K562 (cell line): Measurements from ENCODE around the gene IRS2. TPM values are rescaled to one million over a fixed set of nuclear protein-coding genes. Genes with fewer than 3 reads are reported as not detected.

Source experiments
- ARHGAP35 ChIP-seq: fragments of 450-650 bp; IDR thresholded peaks from 2 replicates; pipeline ENCODE4 v1.6.1; 2018; ENCODE audit not compliant: partially characterized antibody
- CREBBP ChIP-seq: IDR thresholded peaks from one replicate; pipeline ENCODE4 v1.6.1; 2012; ENCODE audit warnings: low read depth, mild to moderate bottlenecking, control low read depth, inconsistent platforms, low read length
- CTBP1 ChIP-seq: fragments of 450-650 bp; IDR thresholded peaks from 2 replicates; pipeline ENCODE4 v1.6.1; 2016; ENCODE audit warnings: borderline replicate concordance
- DNMT1 ChIP-seq: fragments of 450-650 bp; IDR thresholded peaks from 2 replicates; pipeline ENCODE4 v1.6.1; 2016; ENCODE audit warnings: antibody characterized with exemption, mild to moderate bottlenecking
- FOXA3 ChIP-seq, 2 experiments: fragments of 450-650 bp in 1 of 2; sonication (generic) in 1 of 2; formaldehyde crosslinking; IDR thresholded peaks in 1 of 2; conservative IDR thresholded peaks in 1 of 2; 2 replicates each; pipeline versions ENCODE4 v1.4.0 to v1.8.0; 2020 to 2022; ENCODE audit warnings: mild to moderate bottlenecking in 2 of 2, missing genetic modification reagents in 1 of 2
- GABPA ChIP-seq: fragments of 200-800 bp; sonication (Bioruptor generic); conservative IDR thresholded peaks from 2 replicates; pipeline ENCODE4 v1.6.1; 2016; ENCODE audit warnings: low read depth, missing genetic modification characterization, missing compliant biosample characterization
- HDGF ChIP-seq: fragments of 450-650 bp; IDR thresholded peaks from 2 replicates; pipeline ENCODE4 v1.6.1; 2016
- ILK ChIP-seq: fragments of 450-650 bp; IDR thresholded peaks from 2 replicates; pipeline ENCODE4 v1.6.1; 2016; ENCODE audit warnings: missing genetic modification characterization, low read depth, mild to moderate bottlenecking, missing compliant biosample characterization, moderate library complexity, borderline replicate concordance
- LARP7 ChIP-seq: fragments of 450-650 bp; IDR thresholded peaks from 2 replicates; pipeline ENCODE4 v1.6.1; 2016
- MED1 ChIP-seq: sonication (generic); formaldehyde crosslinking; IDR thresholded peaks from 2 replicates; pipeline ENCODE4 v1.8.1; 2023; ENCODE audit warnings: missing genetic modification reagents, borderline replicate concordance
- NCOR1 ChIP-seq: fragments of 450-650 bp; IDR thresholded peaks from 2 replicates; pipeline ENCODE4 v1.6.1; 2016; ENCODE audit warnings: mild to moderate bottlenecking, moderate library complexity
- PHB2 ChIP-seq: fragments of 450-650 bp; IDR thresholded peaks from 2 replicates; pipeline ENCODE4 v1.6.1; 2017; ENCODE audit warnings: low read depth
- PHF8 ChIP-seq: fragments of 200-600 bp; sonication (generic); IDR thresholded peaks from 2 replicates; pipeline ENCODE4 v1.6.1; 2012; ENCODE audit warnings: mixed run types, mild to moderate bottlenecking, inconsistent platforms, low read length, moderate library complexity, borderline replicate concordance
- ZNF584 ChIP-seq: fragments of 200-800 bp; sonication (Bioruptor generic); IDR thresholded peaks from 2 replicates; pipeline ENCODE4 v1.6.1; 2016; ENCODE audit warnings: low read depth, mild to moderate bottlenecking, missing genetic modification characterization, missing compliant biosample characterization
- ZNF766 ChIP-seq: fragments of 200-800 bp; sonication (Bioruptor generic); conservative IDR thresholded peaks from 2 replicates; pipeline ENCODE4 v1.6.1; 2016; ENCODE audit warnings: missing genetic modification characterization, missing compliant biosample characterization
- polyA plus RNA-seq, 8 experiments: library from polyadenylated mRNA; depleted of rRNA in 4 of 8; stranded (reverse) in 5 of 8; unstranded in 3 of 8; fragments of >200 nt; fragmentation: Nextera tagmentation in 2 of 8; fragmentation: Illumina TruSeq in 1 of 8; extraction: Ambion mirVana in 2 of 8; extraction: Trizol in 1 of 8; gene quantifications; 2 replicates each; pipeline versions ENCODE4 v1.2.1 to v1.2.3, GENCODE V29; 2011 to 2014; ENCODE audit warnings: inconsistent platforms in 1 of 8, missing spikeins in 1 of 8
- total RNA-seq, 7 experiments: library from RNA; depleted of rRNA in 6 of 7; stranded (reverse); fragments of >200 nt in 6 of 7; fragmentation: Illumina TruSeq in 2 of 7; extraction: Trizol in 2 of 7; gene quantifications; 2 replicates each; pipeline versions ENCODE4 v1.2.1 to v1.2.3, GENCODE V29; 2011 to 2021; ENCODE audit warnings: low replicate concordance in 1 of 7
- TF ChIP-seq, protein P1 (sequence below): sonication (generic); formaldehyde crosslinking; IDR thresholded peaks from 2 replicates; pipeline ENCODE4 v1.8.0; 2023; ENCODE audit warnings: missing genetic modification reagents, mild to moderate bottlenecking, borderline replicate concordance
- TF ChIP-seq, protein P2 (sequence below): sonication (generic); IDR thresholded peaks from 2 replicates; pipeline ENCODE4 v1.6.1; 2016
- TF ChIP-seq, protein P3 (sequence below): fragments of 250-450 bp; sonication (Bioruptor Pico); IDR thresholded peaks from 2 replicates; pipeline ENCODE4 v1.4.0; 2020; ENCODE audit warnings: mild to moderate bottlenecking
- TF ChIP-seq, protein P4 (sequence below): IDR thresholded peaks from 3 replicates; pipeline ENCODE4 v1.6.1; 2011; ENCODE audit warnings: borderline replicate concordance, mild to moderate bottlenecking; ENCODE audit not compliant: insufficient read length, insufficient read depth

Gene IRS2
- total and polyA plus RNA-seq, 9 of the 15 experiments (the other 6 are each of a cell fraction or from before 2014, with no cell fraction given) = 0.36 to 4.6 (median 0.63) TPM

DNA sequence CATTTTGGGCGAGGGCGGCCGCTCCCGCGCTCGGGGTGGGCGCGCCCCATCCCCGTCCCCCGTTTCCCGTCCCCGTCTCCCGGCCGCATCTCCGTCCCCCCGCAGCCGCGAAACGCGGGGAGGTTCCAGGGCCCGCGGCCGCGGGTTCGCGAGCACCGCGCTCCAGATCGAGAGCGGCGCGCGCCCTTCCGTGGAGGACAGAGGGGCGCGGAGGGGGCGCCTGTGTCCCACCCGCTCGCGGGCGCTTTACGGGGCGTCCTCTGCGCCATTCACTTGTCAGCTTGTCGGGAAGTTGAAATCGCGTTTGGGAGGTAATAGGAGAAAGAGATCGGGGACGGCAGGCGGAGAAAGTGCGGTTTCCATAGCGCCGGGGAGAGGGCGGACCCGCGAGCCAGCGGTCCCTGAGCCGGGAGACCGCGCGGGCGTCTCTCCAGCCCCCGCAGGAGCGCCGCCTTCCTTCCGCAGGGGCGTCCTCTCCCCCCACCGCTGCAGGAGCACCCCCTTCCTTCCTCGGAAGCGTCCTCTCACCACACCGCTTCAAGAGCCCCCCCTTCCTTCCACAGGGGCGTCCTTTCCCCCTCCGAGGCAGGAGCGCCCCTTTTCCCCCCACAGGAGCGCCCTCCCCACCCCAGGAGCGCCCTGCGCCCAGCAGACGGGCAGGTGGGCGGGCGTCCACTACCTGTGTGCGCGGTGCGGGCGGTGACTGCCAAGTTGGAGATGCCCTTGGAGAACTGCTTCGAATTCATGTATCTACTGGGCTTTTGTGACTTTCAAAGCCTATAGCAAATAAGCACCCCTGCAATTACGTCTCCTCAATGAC is 962 bp upstream of the IRS2 start (continued):
- TF ChIP-seq, protein P1, sequence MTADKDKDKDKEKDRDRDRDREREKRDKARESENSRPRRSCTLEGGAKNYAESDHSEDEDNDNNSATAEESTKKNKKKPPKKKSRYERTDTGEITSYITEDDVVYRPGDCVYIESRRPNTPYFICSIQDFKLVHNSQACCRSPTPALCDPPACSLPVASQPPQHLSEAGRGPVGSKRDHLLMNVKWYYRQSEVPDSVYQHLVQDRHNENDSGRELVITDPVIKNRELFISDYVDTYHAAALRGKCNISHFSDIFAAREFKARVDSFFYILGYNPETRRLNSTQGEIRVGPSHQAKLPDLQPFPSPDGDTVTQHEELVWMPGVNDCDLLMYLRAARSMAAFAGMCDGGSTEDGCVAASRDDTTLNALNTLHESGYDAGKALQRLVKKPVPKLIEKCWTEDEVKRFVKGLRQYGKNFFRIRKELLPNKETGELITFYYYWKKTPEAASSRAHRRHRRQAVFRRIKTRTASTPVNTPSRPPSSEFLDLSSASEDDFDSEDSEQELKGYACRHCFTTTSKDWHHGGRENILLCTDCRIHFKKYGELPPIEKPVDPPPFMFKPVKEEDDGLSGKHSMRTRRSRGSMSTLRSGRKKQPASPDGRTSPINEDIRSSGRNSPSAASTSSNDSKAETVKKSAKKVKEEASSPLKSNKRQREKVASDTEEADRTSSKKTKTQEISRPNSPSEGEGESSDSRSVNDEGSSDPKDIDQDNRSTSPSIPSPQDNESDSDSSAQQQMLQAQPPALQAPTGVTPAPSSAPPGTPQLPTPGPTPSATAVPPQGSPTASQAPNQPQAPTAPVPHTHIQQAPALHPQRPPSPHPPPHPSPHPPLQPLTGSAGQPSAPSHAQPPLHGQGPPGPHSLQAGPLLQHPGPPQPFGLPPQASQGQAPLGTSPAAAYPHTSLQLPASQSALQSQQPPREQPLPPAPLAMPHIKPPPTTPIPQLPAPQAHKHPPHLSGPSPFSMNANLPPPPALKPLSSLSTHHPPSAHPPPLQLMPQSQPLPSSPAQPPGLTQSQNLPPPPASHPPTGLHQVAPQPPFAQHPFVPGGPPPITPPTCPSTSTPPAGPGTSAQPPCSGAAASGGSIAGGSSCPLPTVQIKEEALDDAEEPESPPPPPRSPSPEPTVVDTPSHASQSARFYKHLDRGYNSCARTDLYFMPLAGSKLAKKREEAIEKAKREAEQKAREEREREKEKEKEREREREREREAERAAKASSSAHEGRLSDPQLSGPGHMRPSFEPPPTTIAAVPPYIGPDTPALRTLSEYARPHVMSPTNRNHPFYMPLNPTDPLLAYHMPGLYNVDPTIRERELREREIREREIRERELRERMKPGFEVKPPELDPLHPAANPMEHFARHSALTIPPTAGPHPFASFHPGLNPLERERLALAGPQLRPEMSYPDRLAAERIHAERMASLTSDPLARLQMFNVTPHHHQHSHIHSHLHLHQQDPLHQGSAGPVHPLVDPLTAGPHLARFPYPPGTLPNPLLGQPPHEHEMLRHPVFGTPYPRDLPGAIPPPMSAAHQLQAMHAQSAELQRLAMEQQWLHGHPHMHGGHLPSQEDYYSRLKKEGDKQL = no peak
- TF ChIP-seq CTBP1 = peak; percentile 58
- TF ChIP-seq NCOR1 = no peak
- no peak for TF ChIP-seq FOXA3 (CRISPR knock-in tag; conservative IDR thresholded peaks at IDR 0.05 in 1 of 2, IDR thresholded peaks at IDR 0.05 in 1 of 2)
- TF ChIP-seq GABPA (tag) = peak; percentile 40; the same call in 1 of the 2 replicates
- no peak for TF ChIP-seq MED1 (CRISPR knock-in tag)
- TF ChIP-seq PHF8 = peak; percentile 44; the same call in 1 of the 2 replicates
- TF ChIP-seq DNMT1 = no peak
- no peak for TF ChIP-seq ILK (tag)
- no peak for TF ChIP-seq PHB2
- no peak for TF ChIP-seq ZNF766 (CRISPR knock-in tag)
- TF ChIP-seq HDGF = no peak
- no peak for TF ChIP-seq CREBBP
- TF ChIP-seq LARP7 = no peak
- TF ChIP-seq, protein P2, sequence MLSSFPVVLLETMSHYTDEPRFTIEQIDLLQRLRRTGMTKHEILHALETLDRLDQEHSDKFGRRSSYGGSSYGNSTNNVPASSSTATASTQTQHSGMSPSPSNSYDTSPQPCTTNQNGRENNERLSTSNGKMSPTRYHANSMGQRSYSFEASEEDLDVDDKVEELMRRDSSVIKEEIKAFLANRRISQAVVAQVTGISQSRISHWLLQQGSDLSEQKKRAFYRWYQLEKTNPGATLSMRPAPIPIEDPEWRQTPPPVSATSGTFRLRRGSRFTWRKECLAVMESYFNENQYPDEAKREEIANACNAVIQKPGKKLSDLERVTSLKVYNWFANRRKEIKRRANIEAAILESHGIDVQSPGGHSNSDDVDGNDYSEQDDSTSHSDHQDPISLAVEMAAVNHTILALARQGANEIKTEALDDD = no peak
- TF ChIP-seq ZNF584 (CRISPR knock-in tag) = no peak
- TF ChIP-seq, protein P3, sequence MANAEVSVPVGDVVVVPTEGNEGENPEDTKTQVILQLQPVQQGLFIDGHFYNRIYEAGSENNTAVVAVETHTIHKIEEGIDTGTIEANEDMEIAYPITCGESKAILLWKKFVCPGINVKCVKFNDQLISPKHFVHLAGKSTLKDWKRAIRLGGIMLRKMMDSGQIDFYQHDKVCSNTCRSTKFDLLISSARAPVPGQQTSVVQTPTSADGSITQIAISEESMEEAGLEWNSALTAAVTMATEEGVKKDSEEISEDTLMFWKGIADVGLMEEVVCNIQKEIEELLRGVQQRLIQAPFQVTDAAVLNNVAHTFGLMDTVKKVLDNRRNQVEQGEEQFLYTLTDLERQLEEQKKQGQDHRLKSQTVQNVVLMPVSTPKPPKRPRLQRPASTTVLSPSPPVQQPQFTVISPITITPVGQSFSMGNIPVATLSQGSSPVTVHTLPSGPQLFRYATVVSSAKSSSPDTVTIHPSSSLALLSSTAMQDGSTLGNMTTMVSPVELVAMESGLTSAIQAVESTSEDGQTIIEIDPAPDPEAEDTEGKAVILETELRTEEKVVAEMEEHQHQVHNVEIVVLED = no peak
- TF ChIP-seq, protein P4, sequence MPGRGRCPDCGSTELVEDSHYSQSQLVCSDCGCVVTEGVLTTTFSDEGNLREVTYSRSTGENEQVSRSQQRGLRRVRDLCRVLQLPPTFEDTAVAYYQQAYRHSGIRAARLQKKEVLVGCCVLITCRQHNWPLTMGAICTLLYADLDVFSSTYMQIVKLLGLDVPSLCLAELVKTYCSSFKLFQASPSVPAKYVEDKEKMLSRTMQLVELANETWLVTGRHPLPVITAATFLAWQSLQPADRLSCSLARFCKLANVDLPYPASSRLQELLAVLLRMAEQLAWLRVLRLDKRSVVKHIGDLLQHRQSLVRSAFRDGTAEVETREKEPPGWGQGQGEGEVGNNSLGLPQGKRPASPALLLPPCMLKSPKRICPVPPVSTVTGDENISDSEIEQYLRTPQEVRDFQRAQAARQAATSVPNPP = no peak
- no peak for TF ChIP-seq ARHGAP35
